Cardiac muscle cell (in vitro differentiated cells and primary cell): ENCODE data around the gene CDK5RAP2. TPM values are rescaled to one million over a fixed set of nuclear protein-coding genes. Genes with fewer than 3 reads are reported as not detected.
A peak's percentile ranks its signal among the peaks of the same experiment; 100 is the strongest.

Experiments
- DNase-seq, 2 donors: peaks; one replicate each; pipeline versions ENCODE4 v3.0.0 to v3.0.0-alpha.2; 2010 to 2017; ENCODE audit warnings: low read depth in 1 of 2, low spot score in 1 of 2
- H3K27ac ChIP-seq: fragments of 200-600 bp; sonication (generic); 2 replicates; pipeline ENCODE4 v1.5.1; 2016
- H3K27me3 ChIP-seq: fragments of 200-600 bp; sonication (generic); 2 replicates; pipeline ENCODE4 v1.6.0; 2016; ENCODE audit warnings: control low read depth
- H3K36me3 ChIP-seq: fragments of 200-600 bp; sonication (generic); 2 replicates; pipeline ENCODE4 v1.5.1; 2016; ENCODE audit warnings: control low read depth
- H3K4me1 ChIP-seq: fragments of 200-600 bp; sonication (generic); 2 replicates; pipeline ENCODE4 v1.8.1; 2017; ENCODE audit warnings: low read depth, mild to moderate bottlenecking, mixed run types
- H3K4me3 ChIP-seq: fragments of 200-600 bp; sonication (generic); 2 replicates; pipeline ENCODE4 v1.5.1; 2016; ENCODE audit warnings: mild to moderate bottlenecking
- H3K9me3 ChIP-seq: fragments of 200-600 bp; sonication (generic); 2 replicates; pipeline ENCODE4 v1.5.1; 2017; ENCODE audit warnings: low read depth, mild to moderate bottlenecking, control low read depth
- CTCF ChIP-seq: IDR thresholded peaks from 2 replicates; pipeline ENCODE4 v1.5.1; 2012; ENCODE audit warnings: low read depth, mild to moderate bottlenecking, low read length
- polyA plus RNA-seq: library from polyadenylated mRNA; unstranded; fragments of >200 nt; fragmentation: Nextera tagmentation; extraction: Ambion mirVana; gene quantifications from 2 replicates; pipeline ENCODE4 v1.2.1, GENCODE V29; 2016
- total RNA-seq: library from RNA; depleted of rRNA; stranded (reverse); fragments of >200 nt; gene quantifications from 2 replicates; pipeline ENCODE4 v1.2.3, GENCODE V29; 2016

Gene CDK5RAP2
- total and polyA plus RNA-seq, 2 experiments from 2014 or later = 33.5 to 60.4 TPM

GRCh38 chr9:120481846-120482245 is 98.1 kb downstream of the CDK5RAP2 start:
- no peak overlapping the region for H3K27ac ChIP-seq
- no peaks in the 10 kb centered on the region for H3K27me3 ChIP-seq
- no peak overlapping the region for H3K4me3 ChIP-seq
- no peaks in the 10 kb centered on the region for H3K4me1 ChIP-seq
- no peaks in the 10 kb centered on the region for H3K9me3 ChIP-seq
- TF ChIP-seq CTCF = no peak
- H3K36me3 ChIP-seq = peaks cover 3% of the 10 kb centered on the region
- no peak for DNase-seq

GRCh38 chr9:120481248-120481647 is 98.7 kb downstream of the CDK5RAP2 start:
- Histone ChIP-seq H3K4me1 (no peaks in the 10 kb centered on the region), H3K27ac (no peak overlapping the region), H3K36me3 (peaks cover 6% of the 10 kb centered on the region), H3K9me3 (no peaks in the 10 kb centered on the region), H3K27me3 (no peaks in the 10 kb centered on the region), H3K4me3 (no peak overlapping the region)
- no peak for TF ChIP-seq CTCF
- DNase-seq = no peak

GRCh38 chr9:120480707-120481106 is 99.3 kb downstream of the CDK5RAP2 start:
- TF ChIP-seq CTCF = no peak
- H3K27me3 ChIP-seq = no peaks in the 10 kb centered on the region
- peaks cover 6% of the 10 kb centered on the region for H3K36me3 ChIP-seq
- no peak overlapping the region for H3K27ac ChIP-seq
- no peak overlapping the region for H3K4me3 ChIP-seq
- no peaks in the 10 kb centered on the region for H3K9me3 ChIP-seq
- H3K4me1 ChIP-seq = no peaks in the 10 kb centered on the region
- DNase-seq = no peak

GRCh38 chr9:120478208-120478607 is 101.8 kb downstream of the CDK5RAP2 start:
- H3K36me3 ChIP-seq = peaks cover 4% of the 10 kb centered on the region
- no peak overlapping the region for H3K27ac ChIP-seq
- no peak for TF ChIP-seq CTCF
- no peaks in the 10 kb centered on the region for H3K4me1 ChIP-seq
- no peaks in the 10 kb centered on the region for H3K27me3 ChIP-seq
- no peak overlapping the region for H3K4me3 ChIP-seq
- DNase-seq = peak in 1 of 2 donors; percentile 85
- H3K9me3 ChIP-seq = no peaks in the 10 kb centered on the region

GRCh38 chr9:120477534-120478001 is 102.4 kb downstream of the CDK5RAP2 start:
- Histone ChIP-seq H3K36me3 (peaks cover 4% of the 10 kb centered on the region), H3K27ac (no peak overlapping the region), H3K27me3 (no peaks in the 10 kb centered on the region), H3K4me1 (no peaks in the 10 kb centered on the region), H3K9me3 (no peaks in the 10 kb centered on the region), H3K4me3 (no peak overlapping the region)
- peak; percentile 99 for TF ChIP-seq CTCF
- DNase-seq = peak; percentile 50 to 96

- DNase-seq = peak in 1 of 2 donors; percentile 93
- Histone ChIP-seq H3K4me1 (no peaks in the 10 kb centered on the region), H3K4me3 (no peak overlapping the region), H3K9me3 (no peaks in the 10 kb centered on the region), H3K36me3 (peaks cover 7% of the 10 kb centered on the region), H3K27me3 (no peaks in the 10 kb centered on the region), H3K27ac (no peak overlapping the region)
- TF ChIP-seq CTCF = no peak
These were observed 104.6 kb downstream of the CDK5RAP2 start for GRCh38 chr9:120475341-120475740.
